Stimulated activated CD4-positive, alpha-beta T cell treated with anti-CD3 and anti-CD28 coated beads, Interleukin-1b, Interleukin-23, amount 100 ng/mL, for 48 hours (primary cell): ENCODE results near the gene WDR20.
"Not testable (repeated sequence)": the region's sequence is repeated elsewhere in the genome, so short reads cannot be mapped to it uniquely, and the experiment has no call there.

Experiments used
- DNase-seq: peaks from one replicate; pipeline ENCODE4 v3.0.0-alpha.2; 2020

Gene WDR20

DNA sequence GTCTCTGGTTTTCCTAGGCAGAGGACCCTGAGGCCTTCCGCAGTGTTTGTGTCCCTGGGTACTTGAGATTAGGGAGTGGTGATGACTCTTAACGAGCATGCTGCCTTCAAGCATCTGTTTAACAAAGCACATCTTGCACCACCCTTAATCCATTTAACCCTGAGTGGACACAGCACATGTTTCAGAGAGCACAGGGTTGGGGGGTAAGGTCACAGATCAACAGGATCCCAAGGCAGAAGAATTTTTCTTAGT, 32.2 kb downstream of the WDR20 start:
- not testable (repeated sequence) for DNase-seq

DNA sequence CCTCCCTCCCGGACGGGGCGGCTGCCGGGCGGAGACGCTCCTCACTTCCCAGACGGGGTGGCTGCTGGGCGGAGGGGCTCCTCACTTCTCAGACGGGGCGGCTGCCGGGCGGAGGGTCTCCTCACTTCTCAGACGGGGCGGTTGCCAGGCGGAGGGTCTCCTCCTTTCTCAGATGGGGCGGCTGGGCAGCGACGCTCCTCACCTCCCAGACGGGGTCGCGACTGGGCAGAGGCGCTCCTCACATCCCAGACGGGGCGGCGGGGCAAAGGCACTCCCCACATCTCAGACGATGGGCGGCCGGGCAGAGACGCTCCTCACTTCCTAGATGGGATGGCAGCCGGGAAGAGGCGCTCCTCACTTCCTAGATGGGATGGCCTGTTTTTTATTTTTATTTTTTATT, 33.0 kb downstream of the WDR20 start:
- not testable (repeated sequence) for DNase-seq

DNA sequence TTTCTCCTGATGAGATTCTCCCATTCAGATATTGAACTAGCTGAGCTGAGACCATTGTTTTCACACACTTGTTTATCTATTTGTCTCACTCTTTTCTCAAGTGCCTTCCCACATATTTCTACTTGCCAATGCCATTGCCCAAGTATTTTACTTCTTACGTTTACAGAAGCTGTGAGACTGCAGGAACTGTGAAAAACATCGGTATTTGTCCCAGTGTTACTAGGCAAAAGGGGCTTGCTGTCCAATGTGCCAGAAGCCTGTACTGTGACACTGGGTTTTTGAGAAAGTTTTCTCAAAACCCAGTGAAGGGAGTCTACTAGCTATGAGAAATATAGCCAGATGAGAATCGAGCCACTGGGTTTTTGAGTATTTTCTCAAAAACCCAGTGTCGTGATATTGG, 37.5 kb downstream of the WDR20 start:
- no peak for DNase-seq

DNA sequence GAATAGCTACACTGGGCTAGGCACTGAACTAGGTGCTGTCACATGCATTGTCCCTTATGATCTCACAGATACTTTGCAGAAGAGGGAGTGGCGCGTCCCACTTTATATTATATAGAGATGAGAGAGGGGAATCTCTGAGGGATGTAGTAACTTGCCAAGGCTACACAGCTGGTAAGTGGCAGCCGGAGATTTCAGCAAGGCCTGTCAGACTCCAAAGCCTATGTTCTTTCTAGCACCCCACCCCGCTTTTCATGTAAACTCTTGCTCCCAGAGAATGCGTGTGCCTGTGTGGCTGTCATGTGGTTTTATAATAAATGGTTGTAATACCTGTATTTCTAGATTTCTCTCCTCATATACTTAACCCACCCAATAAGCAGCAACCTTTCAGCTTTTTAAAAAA, 39.1 kb downstream of the WDR20 start:
- no peak for DNase-seq

DNA sequence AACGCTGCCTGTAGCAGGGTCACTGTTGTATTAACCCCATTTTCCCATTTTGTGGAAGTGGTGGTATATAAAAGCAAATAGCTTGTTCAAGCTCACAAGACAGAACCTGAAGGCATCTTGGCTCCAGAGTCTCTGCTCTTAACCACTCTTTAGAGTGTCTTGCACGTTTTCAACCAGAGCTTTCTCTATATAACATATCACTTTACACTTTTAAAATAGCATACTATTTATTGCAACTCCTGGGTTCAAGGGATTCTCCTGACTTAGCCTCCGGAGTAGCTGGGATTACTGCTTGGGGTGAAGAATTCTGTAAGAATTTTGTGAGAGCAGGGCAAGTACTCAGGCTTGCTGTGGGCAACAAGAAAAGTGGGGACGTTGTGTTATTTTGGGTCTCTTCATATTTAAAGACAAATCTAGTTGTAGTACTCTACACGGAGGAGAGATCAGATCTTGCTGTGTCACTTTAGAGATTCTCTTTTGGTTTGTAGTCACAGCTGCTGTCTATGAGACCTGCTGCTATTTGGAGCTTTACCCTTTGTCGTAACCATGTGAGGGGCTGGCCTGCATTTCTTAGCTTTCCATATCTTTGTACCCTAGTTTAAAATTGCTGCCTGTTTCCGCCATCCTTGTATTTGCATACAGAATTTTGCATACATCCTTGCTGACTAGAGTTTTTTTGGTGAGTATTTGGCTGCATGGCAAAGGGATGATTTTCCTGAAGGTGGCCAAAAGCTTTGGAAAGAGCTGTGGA, 40.7 kb downstream of the WDR20 start:
- DNase-seq, result no peak

DNA sequence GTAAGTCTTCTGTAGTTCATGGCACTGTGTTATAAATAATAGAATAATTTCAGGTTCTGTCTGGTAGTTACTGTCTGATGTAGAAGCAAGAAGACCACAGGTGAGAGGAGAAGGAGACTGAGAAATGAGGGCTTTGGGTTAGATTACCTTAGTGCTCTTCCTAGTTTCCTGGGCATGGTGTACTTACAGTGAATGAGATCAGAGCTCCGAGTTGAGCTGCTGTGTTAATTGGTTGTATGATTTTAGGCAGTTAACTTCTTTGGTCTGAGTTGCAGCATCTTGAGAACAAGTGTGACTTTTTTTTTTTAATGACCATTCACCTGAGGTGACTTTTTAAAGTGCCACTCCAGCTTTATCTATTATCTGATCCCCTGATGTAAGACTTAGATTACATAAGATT, 41.5 kb downstream of the WDR20 start:
- DNase-seq, result no peak

DNA sequence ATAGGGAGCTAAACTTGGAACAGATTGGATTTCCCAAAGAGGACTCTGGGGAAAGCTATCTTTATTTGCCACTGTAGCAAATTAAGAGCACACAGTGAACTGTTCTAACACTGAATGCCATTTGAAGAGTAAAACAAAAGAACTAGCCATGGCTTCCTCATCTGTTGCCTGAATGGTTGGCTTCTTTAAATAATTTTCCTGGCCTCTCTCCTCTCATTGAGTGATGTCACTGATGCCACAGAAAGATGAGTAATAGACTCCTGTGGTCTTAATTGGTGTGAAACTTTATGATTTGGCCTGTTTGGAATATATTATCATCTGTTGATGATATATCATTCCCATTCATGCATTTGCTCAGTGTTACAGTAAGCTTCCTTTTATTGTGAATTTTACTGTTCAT, 42.5 kb downstream of the WDR20 start:
- DNase-seq, result no peak

DNA sequence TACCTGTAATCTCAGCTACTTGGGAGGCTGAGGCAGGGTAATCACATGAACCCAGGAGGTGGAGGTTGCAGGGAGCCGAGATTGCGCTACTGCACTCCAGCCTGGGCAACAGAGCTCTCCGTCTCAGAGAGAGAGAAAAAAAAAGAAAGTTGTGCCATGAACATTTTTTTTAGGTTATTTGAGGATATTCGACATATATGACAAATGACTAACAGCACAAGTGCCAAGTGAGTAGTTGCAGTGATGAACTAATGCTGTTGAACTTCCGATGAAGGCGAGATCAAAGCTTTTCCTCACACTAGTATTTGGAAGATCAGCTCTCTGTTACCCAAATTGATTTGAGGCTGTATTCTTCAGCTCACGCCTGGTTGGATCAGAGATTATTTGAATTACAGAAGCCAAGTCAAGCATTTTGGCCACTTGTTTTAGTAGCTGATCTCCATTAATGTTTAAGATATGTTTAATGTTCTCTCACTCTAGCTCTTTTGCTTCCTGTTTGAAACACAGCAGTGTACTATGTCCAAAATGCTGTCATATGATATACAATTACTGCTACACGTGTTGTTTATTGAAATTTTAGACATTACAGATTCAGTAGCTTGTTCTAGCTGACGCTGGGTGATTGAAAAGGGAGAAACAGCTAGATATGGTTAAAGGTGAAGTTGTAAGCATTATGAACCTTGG, 43.4 kb downstream of the WDR20 start:
- no peak for DNase-seq

DNA sequence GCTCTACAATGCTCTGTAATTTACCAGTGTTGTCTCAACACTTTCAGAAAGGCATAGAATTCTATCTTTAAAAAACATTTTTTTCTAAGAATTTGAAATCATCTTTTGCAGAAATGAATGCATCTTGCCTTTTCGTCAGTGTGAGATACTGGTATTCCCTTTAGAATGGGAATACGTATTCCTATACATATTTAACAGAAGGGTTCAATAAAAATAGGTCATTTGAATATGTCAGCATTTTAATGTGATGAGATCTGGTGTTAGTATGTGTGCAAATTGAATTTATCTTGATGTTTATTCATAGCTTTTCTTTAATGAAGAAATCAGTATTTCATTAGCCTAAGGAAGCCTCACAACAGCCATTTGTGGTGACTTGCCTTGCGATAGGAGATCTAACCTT, 44.2 kb downstream of the WDR20 start:
- DNase-seq, result no peak

DNA sequence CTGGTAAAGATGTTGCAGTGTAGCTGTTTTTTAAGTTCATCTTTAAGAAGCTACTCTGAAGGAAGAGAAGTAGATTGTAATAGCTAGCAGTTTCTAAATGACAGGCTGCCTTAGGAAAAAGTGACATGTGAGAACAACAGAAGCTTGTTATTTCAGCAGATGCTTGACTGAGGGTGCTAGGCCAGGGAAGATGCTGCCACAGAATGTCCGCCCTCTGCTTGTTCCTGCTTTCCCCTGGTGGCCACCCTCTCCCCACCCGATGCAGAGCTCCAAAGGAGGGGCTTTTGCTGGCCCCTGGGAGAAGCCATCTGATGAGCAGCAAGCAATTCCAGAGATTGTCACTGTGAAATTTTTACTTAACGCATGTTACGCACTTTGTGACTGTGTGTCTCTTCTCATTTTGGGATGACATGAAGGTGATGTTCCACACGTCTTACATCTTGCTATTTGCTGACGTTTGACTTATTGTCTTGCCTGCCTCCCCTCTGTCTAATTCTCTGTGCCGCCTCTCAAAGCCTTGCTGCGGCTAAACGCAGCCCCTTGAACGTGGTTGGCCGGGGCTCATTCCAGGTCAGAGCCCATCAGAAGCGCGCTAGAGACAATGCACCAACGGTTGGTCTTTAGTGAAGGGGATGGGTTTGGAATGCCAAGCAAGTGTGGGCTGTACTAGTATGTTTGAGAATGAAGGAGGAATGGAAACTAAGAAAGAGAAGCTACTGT, 44.8 kb downstream of the WDR20 start:
- peak; percentile 34 for DNase-seq

DNA sequence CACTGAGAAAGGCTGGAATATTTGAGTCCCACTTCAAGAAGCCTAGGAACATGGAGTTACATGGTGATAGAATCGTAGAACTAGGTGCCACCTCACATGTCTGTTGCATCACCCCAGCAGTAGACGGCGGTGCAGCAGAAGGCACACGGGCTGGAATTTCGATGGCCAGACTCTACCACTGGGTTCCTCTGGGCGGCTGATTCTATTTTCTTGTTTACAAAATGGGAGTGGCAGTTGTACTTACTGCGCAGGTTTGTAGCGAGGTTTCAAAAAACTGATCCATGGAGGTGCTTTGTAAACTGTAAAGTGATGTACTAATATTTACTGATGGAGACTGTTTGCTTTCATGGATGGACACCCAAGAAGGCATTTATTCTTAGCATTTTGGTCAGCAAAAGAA, 45.7 kb downstream of the WDR20 start:
- no peak for DNase-seq

DNA sequence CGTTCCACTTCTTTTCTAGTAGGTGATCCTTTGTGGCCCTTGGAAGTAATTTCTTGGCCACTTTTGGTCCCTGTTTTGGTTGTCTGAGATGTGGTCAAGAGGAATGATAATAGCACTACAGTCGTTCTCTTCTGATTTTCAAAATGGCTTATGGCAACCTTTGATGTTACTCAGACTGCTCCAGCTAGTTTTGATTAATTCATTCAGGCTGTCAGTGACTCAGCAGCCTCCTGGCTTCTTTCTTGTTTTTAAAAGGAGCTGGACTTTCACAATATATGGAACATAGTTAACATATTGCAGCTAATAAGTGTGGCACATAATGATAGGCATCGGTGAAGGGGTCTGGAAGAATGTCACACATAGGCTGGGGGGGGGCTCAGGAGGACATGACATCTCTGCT, 47.3 kb downstream of the WDR20 start:
- no peak for DNase-seq

DNA sequence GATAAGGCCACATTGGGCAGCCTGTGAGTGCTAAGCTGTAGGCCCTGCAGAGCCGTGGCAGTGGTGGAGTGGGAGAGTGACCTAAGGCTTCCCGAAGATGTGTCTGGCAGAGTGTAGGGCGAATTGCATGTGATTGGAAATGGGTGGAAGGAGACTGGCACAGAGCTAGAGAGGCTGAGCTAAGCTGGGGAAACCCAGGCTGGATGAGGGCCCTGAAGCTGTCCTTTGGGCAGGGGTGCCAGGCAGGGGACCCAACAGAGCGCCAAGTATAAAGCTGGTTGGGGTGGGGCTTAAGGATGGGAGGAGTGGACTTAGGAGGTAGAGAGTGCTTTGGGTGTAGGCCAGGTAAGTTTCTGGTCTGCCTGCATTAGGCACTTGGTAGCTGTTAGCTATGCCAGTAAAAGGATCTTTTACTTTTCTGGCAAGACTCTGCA, 47.9 kb downstream of the WDR20 start:
- DNase-seq, result no peak

DNA sequence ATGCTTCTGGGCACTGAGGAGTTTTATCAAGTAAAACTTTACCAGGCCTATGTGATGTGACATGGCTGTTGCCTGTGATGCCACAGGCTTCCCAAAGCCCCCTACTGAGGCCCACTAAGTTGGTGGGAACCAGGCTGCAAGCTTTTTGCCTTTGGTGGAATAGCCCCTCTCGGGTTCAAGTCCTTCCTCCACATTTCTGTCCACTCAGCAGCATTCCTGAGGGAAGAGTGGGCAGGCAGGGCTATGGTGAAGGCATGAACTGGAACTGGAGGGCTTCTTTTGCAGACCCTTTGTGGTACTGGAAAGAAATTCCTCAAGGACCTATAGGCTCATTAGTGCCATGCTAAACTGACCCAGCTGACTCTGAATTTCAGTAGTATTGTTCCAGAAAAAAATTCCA, 48.5 kb downstream of the WDR20 start:
- DNase-seq, result no peak

DNA sequence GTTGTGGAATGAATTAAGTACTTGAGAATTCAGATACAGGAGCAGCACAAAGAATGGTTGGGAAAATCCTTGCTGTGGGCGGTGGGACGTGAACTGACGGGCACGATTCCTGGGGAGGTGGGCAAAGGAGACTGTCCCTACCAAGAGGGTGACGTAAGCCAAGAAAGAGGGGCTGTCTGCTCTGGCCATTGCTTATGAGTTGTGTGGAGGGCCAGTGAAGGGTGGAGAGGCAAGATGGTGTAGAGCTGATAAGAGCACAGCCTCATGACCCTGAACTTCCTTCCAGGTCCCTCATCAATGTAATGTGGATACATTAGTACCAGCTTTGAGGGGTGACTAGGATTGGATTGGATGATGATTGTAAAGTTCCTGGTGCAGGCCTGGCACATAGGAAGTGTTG, 50.2 kb downstream of the WDR20 start:
- DNase-seq, result no peak

DNA sequence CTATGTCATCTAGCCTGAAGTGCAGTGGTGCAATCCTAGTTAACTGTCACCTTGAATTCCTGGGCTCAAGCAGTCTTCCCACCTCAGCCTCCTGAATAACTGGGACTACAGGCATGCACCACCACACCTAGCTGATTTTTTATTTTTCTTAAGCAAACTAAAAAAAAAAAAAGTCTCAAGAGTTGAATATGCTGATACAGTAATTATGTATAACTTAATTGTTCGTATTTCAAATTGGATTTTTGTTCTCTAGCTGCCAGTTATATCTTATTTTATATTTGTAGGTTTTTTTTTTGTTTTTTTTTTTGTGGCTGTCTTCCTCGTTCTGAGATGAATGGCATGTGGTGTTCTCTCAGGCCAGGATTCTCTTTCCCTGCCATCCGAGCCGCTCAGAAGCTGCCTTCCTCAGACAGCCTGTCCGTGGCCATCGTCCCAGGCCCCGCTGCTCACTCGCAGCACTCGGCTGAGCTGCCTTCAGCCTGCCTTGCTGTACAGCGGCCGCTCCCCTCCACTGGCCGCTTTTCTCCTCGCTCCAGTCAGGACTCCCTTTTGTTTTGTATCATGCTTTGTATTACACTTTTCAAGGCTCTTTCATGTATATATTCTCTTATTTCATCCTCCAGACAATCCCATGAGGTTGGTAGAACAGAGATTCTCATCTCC, 53.3 kb downstream of the WDR20 start:
- no peak for DNase-seq

DNA sequence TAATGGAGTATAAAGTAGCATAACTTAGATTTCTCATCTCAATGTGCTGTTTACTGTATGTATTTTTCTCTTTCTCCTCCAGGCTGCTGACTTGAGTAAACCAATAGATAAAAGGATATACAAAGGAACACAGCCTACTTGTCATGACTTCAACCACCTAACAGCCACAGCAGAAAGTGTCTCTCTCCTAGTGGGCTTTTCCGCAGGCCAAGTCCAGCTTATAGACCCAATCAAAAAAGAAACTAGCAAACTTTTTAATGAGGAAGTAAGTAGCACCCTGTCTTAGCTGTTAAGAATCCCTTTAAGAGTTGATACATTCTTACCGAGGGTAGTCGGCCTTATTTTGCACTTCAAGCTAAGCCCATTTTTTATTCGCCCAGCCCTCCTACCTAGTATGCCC, 55.2 kb downstream of the WDR20 start:
- no peak for DNase-seq

DNA sequence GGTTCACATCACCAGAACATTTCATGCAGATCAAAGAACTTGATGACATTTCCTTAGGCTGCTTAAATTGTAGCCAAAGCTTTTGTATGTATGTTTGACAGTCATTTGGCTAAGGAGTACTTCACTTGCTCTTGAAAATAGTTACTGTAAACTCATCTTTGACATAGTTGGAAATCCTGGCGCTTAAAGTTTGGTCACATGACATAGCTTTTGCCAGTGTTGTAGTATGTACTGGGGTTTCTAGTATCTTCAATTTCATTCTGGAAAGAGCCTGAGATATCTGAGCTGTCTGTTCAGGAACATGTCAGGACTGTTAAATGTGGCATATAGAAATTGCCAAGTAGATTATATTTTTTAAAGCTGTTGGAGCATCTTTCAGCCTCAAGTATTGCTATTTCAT, 55.7 kb downstream of the WDR20 start:
- no peak for DNase-seq

DNA sequence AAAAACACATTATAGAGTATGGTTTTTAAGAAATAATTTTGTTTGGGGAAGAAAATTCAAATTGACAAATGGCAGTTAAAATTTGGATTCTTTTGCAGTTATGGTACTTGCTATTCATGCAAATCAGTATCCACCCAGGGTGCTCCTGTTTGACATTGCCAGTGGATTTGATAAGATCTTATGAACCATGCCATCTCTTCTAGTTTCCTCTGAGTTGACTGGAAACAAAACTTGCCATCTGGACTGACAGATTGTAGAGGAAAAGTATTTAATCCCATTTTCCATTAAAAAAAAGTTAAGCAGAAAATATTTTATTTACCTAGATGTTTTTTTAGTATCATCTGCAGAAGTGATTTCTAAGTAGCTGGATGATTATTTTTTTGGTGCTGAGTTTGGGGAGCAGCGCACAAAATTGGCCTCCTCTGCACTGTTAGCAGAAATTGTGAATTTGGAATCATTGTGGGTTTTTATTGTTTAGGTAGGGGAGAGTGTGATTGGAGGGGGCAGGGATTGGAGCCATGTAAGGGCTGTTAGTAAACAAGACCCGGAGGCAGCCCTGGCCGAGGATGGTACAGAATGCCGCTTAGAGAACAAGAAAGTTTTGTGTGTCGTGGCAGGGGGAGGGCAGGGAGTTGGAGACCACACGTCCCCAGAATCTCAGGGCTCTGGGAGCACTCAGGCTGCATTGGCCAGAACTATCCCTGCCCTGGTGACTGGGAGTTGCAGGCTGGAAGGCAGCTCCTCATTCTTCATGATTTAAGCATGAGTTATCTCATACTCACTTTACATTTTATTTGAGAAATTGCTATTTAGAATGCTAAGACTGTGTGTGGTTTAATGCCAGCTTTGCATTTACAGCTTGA, 56.6 kb downstream of the WDR20 start:
- no peak for DNase-seq

DNA sequence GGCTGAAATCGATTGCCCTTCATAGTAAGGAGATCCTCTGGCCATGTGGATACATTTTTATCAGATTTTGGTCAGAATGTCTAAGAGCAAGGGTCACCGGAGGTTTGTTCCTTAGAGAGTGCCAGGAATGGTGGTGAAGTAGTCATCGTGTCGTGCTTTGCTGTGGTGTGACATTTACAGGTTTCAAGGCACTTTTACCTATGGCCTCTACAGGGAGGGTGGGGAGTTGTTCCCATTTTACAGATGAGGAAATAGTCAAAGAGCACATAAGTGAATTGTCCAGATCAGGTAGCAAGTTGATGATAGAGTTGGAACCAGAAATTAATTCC, 57.2 kb downstream of the WDR20 start:
- no peak for DNase-seq

DNA sequence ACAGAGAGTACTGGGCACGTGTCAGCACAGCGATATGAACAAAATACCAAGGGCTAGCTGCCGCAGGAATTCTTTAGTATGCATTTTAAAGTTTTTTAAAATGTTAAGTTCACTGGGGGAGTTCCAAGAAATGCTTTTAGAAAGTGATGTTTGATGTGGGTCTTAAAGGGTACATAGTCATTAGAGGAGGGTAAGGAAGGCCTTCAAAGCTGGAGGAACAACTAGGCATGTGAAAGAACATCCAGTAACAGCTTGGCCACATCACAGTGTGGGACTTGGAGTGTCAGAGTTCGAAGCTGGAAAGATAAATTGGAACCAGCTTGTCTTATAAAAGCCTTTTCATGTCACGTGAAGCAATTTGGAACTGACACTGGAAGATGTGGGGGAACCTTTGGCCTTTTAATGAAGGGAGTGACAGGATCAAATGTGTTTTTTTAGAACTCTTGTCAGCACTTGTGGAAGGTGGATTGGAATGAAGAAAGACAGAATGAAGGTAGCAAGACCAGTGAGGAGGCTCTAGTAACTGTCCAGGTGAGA, 57.7 kb downstream of the WDR20 start:
- no peak for DNase-seq

DNA sequence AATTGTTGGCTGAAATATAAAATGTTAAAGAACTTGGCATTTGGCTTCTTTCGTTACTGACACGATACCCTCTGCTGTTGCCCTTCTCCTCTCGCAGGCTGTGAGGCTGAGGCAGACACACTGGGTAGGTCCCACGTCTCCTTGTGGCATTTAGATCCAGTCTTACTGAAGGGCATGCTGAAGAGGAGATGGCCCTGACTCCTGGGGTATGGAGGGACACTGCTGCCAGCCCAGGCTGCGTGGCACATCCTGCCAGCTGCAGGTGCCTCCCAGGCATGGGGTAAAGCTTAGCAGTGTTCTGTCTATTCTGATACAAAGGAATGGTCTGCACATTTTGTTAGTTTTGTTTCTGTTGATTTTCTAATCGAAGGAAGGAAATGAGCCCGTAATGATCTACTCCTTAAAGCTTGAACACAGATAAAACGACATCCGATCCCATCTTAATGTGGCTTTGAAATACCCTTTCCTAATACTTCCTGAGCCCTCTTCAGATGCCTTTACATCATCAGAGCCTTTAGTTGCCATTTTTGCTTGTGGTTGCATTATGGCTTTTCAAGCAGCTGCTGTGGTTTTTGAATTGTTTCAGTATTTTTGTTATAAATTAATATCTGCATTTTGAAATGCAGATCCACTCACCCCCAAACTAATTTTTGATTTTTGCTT, 61.1 kb downstream of the WDR20 start:
- no peak for DNase-seq
